ENCODE data around the gene MCTP1.

Gene MCTP1

GRCh38 chr5:94941122-94941755 is 343.7 kb downstream of the MCTP1 start:
- H3K4me1 Mint-ChIP-seq: no peaks in the 10 kb centered on the region
- no peaks in the 10 kb centered on the region for H3K9me3 Mint-ChIP-seq

DNA sequence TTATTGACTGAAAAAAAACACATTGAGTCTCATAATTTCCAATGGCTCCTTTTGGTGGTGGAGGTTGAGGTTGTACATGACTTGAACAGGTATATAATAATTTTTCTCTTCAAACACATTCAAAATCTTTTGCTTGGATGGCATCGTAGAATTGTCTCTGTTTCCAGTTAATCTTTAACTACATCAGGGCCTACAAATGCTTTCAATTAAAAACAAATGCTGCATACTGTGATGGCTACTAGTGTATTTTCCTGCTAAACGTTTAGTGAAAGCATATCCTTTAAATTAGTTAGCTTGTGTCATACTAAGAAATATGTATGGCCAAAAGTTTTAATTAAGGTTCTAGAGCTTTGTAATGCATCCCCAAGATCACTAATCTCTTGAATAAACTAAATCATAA is 352.6 kb downstream of the MCTP1 start:
- no peak for TF ChIP-seq CTCF (IDR thresholded peaks at IDR 0.05; ENCODE audit: unreplicated experiment in 3 of 3)
- H3K9me3 Mint-ChIP-seq: no peaks in the 10 kb centered on the region
- H3K4me3 Mint-ChIP-seq: no peak overlapping the region
- no peaks in the 10 kb centered on the region for H3K4me1 Mint-ChIP-seq
- no peaks in the 10 kb centered on the region for H3K36me3 Mint-ChIP-seq (ENCODE audit: low read depth)
- H3K27me3 Mint-ChIP-seq (ENCODE audit: low read depth): peaks cover 3% of the 10 kb centered on the region
- H3K27ac Mint-ChIP-seq: peak overlapping the region in 1 of 3 experiments; percentile 8

More at GRCh38 chr5:94941122-94941755, 343.7 kb downstream of the MCTP1 start:
- Mint-ChIP-seq H3K36me3 (ENCODE audit: low read depth) (no peaks in the 10 kb centered on the region), H3K27me3 (ENCODE audit: low read depth) (no peaks in the 10 kb centered on the region), H3K27ac (no peak overlapping the region), H3K4me3 (no peak overlapping the region)
- TF ChIP-seq CTCF (IDR thresholded peaks at IDR 0.05; ENCODE audit: unreplicated experiment in 3 of 3): no peak

DNA sequence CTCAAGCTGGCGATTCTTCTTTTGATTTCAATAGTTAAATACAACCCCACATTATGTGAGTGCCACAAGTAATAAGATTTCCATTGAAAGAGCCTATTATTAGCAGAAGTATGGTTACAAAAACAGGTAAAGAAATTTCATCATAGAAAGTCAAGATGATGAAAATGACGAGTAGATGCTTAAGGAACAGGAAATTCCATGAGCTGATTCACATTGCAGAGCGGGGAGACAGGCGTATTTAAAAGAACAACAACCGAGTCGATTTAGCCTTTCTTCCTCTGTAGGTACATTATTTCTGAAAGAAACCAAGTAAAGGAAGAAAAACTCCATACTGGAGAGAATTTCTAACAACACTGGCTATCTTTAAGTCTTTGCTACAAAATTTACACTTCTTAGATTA is 356.0 kb downstream of the MCTP1 start:
- no peak for TF ChIP-seq CTCF (IDR thresholded peaks at IDR 0.05; ENCODE audit: unreplicated experiment in 3 of 3)
- H3K27ac Mint-ChIP-seq: no peak overlapping the region
- H3K4me1 Mint-ChIP-seq: no peaks in the 10 kb centered on the region
- peaks cover 3% of the 10 kb centered on the region for H3K27me3 Mint-ChIP-seq (ENCODE audit: low read depth)
- no peak overlapping the region for H3K4me3 Mint-ChIP-seq
- no peaks in the 10 kb centered on the region for H3K36me3 Mint-ChIP-seq (ENCODE audit: low read depth)
- no peaks in the 10 kb centered on the region for H3K9me3 Mint-ChIP-seq

- H3K4me3 Mint-ChIP-seq: no peak overlapping the region
- no peak for TF ChIP-seq CTCF (IDR thresholded peaks at IDR 0.05; ENCODE audit: unreplicated experiment in 3 of 3)
- no peak overlapping the region for H3K27ac Mint-ChIP-seq
- H3K36me3 Mint-ChIP-seq (ENCODE audit: low read depth): no peaks in the 10 kb centered on the region
- H3K4me1 Mint-ChIP-seq: no peaks in the 10 kb centered on the region
- no peaks in the 10 kb centered on the region for H3K27me3 Mint-ChIP-seq (ENCODE audit: low read depth)
- H3K9me3 Mint-ChIP-seq: no peaks in the 10 kb centered on the region
These were observed 364.3 kb downstream of the MCTP1 start for GRCh38 chr5:94920570-94920969.

- no peak for TF ChIP-seq CTCF (IDR thresholded peaks at IDR 0.05; ENCODE audit: unreplicated experiment in 3 of 3)
- no peak overlapping the region for H3K4me3 Mint-ChIP-seq
- H3K9me3 Mint-ChIP-seq: no peaks in the 10 kb centered on the region
- H3K36me3 Mint-ChIP-seq (ENCODE audit: low read depth): no peaks in the 10 kb centered on the region
- H3K27ac Mint-ChIP-seq: no peak overlapping the region
- H3K27me3 Mint-ChIP-seq (ENCODE audit: low read depth): no peaks in the 10 kb centered on the region
- no peaks in the 10 kb centered on the region for H3K4me1 Mint-ChIP-seq
These were observed 368.3 kb downstream of the MCTP1 start for GRCh38 chr5:94916619-94917018.

GRCh38 chr5:94911276-94911675 is 373.6 kb downstream of the MCTP1 start:
- no peak overlapping the region for H3K27ac Mint-ChIP-seq
- H3K9me3 Mint-ChIP-seq: no peaks in the 10 kb centered on the region
- TF ChIP-seq CTCF (IDR thresholded peaks at IDR 0.05; ENCODE audit: unreplicated experiment in 3 of 3): no peak
- H3K4me1 Mint-ChIP-seq: no peaks in the 10 kb centered on the region
- no peaks in the 10 kb centered on the region for H3K36me3 Mint-ChIP-seq (ENCODE audit: low read depth)
- H3K4me3 Mint-ChIP-seq: no peak overlapping the region
- H3K27me3 Mint-ChIP-seq (ENCODE audit: low read depth): no peaks in the 10 kb centered on the region
